ENCODE results near the gene SYT11. TPM values are rescaled to one million over a fixed set of nuclear protein-coding genes. Genes with fewer than 3 reads are reported as not detected.

Gene SYT11
- total and polyA plus RNA-seq, 9 of the 15 experiments (the other 6 are each of a cell fraction or from before 2014, with no cell fraction given) = 0.05 to 0.18 (median 0.11) TPM

- in situ Hi-C loops (cut with MboI) (no loop called here), intact Hi-C loops (cut with micrococcal nuclease) (no loop called here)
- H3K4me3 ChIP-seq = no peak overlapping the region
- no peaks in the 10 kb centered on the region for H3K27me3 ChIP-seq (ENCODE audit: control insufficient read depth in 2 of 2, insufficient read depth in 2 of 2, low read length in 2 of 2)
- H3K4me1 ChIP-seq (replicated peaks in 1 of 2; ENCODE audit: control insufficient read depth in 2 of 2, insufficient read depth in 2 of 2, low read length in 2 of 2) = no peaks in the 10 kb centered on the region
- WGBS (ENCODE audit: insufficient coverage, low coverage, missing lambda C conversion rate) = 76% methylated on average over 3 of the region's 3 CpGs
- no peaks in the 10 kb centered on the region for H3K79me2 ChIP-seq (ENCODE audit: control insufficient read depth, insufficient read depth, low read length)
- no peak for DNase-seq (ENCODE audit: extremely low read depth in 1 of 4, low spot score in 3 of 4)
- H4K20me1 ChIP-seq (replicated peaks; ENCODE audit: control insufficient read depth, insufficient read depth, low read length) = no peaks in the 10 kb centered on the region
- FAIRE-seq = no peak
- TF ChIP-seq GATAD2B (IDR thresholded peaks at IDR 0.05; ENCODE audit: borderline replicate concordance) (no peak), PHTF2 (CRISPR knock-in tag; IDR thresholded peaks at IDR 0.05) (no peak), CBX3 (IDR thresholded peaks at IDR 0.05; ENCODE audit: borderline replicate concordance in 1 of 2, low read length in 2 of 2) (no peak), ZNF589 (CRISPR knock-in tag; IDR thresholded peaks at IDR 0.05; ENCODE audit: low read depth) (no peak), MIER1 (IDR thresholded peaks at IDR 0.05; ENCODE audit: low read depth) (no peak), KHSRP (IDR thresholded peaks at IDR 0.05) (no peak)
- H3K9ac ChIP-seq (ENCODE audit: insufficient read depth in 1 of 2, low read depth in 2 of 2, low read length in 2 of 2) = no peak overlapping the region
- ATAC-seq = no peak
- H3K9me3 ChIP-seq (replicated peaks; ENCODE audit: control insufficient read depth, insufficient read depth, low read depth, low read length) = no peaks in the 10 kb centered on the region
- BruUV-seq (replicated peaks) = no TSS peak
- H2AFZ ChIP-seq (ENCODE audit: low read depth, low read length) = no peak overlapping the region
- H3K9me1 ChIP-seq (ENCODE audit: control insufficient read depth, insufficient read depth, low read length) = no peaks in the 10 kb centered on the region
- CTCF ChIA-PET (ENCODE audit: low intra/inter-chr PET ratio) = no interaction called here
- no peak overlapping the region for H3K4me2 ChIP-seq (ENCODE audit: insufficient read depth, low read length)
- peaks cover 69% of the 10 kb centered on the region for H3K36me3 ChIP-seq (ENCODE audit: control insufficient read depth, insufficient read depth, low read length)
- no peak overlapping the region for H3K27ac ChIP-seq (ENCODE audit: extremely low read depth, low read depth, low read length)
- POLR2A ChIA-PET = no interaction called here
These were observed 45.7 kb upstream of the SYT11 start for GRCh38 chr1:155813672-155814071.

DNA sequence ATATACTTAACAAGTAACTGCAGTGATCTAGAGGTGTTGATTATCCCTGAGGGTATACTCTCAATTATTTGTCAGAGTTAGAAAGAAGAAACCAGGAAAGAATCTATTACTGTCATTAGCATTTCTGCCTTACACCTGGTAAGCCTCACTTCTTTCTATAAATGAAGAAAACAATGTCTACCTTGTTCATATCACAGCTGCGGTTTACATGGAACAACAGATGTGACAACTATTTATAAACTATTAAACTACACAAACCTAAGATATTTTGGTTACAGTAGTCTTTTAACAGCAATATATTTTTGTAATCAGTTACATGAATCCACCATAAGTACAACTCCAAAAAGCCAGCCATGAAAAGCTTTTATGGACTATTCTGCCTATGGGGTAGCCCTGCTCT lies 43.0 kb upstream of the SYT11 start:
- H3K4me2 ChIP-seq (ENCODE audit: insufficient read depth, low read length) = no peak overlapping the region
- no peaks in the 10 kb centered on the region for H3K79me2 ChIP-seq (ENCODE audit: control insufficient read depth, insufficient read depth, low read length)
- ChIA-PET POLR2A (interaction anchor here (0.5 to 1.4 kb wide), 7 partner anchors 9 to 187 kb away, joined by 3 to 4 read pairs (median 4); partner anchors contain the start of gene SYT11), CTCF (ENCODE audit: low intra/inter-chr PET ratio) (no interaction called here)
- DNase-seq (ENCODE audit: extremely low read depth in 1 of 4, low spot score in 3 of 4) = no peak
- H3K9ac ChIP-seq (ENCODE audit: insufficient read depth in 1 of 2, low read depth in 2 of 2, low read length in 2 of 2) = no peak overlapping the region
- no peaks in the 10 kb centered on the region for H3K9me1 ChIP-seq (ENCODE audit: control insufficient read depth, insufficient read depth, low read length)
- TF ChIP-seq ZNF79 (CRISPR knock-in tag; IDR thresholded peaks at IDR 0.05; ENCODE audit: low read depth) (no peak), ZNF57 (CRISPR knock-in tag; IDR thresholded peaks at IDR 0.05) (no peak), SIRT6 (IDR thresholded peaks at IDR 0.05; ENCODE audit: low read depth, low read length) (no peak), HMGN3 (IDR thresholded peaks at IDR 0.05; ENCODE audit: borderline replicate concordance, extremely low read depth, insufficient read length, low read depth, low read length) (no peak), RBM39 (optimal IDR thresholded peaks at IDR 0.05; ENCODE audit: low read depth, low read length) (no peak), SRSF1 (IDR thresholded peaks at IDR 0.05; ENCODE audit: low read depth, low read length) (no peak)
- no peak overlapping the region for H2AFZ ChIP-seq (ENCODE audit: low read depth, low read length)
- H3K4me3 ChIP-seq = no peak overlapping the region
- H4K20me1 ChIP-seq (replicated peaks; ENCODE audit: control insufficient read depth, insufficient read depth, low read length) = no peaks in the 10 kb centered on the region
- H3K9me3 ChIP-seq (replicated peaks; ENCODE audit: control insufficient read depth, insufficient read depth, low read depth, low read length) = no peaks in the 10 kb centered on the region
- H3K36me3 ChIP-seq (ENCODE audit: control insufficient read depth, insufficient read depth, low read length) = peaks cover 78% of the 10 kb centered on the region
- no peaks in the 10 kb centered on the region for H3K27me3 ChIP-seq (ENCODE audit: control insufficient read depth in 2 of 2, insufficient read depth in 2 of 2, low read length in 2 of 2)
- no peak for ATAC-seq
- H3K4me1 ChIP-seq (replicated peaks in 1 of 2; ENCODE audit: control insufficient read depth in 2 of 2, insufficient read depth in 2 of 2, low read length in 2 of 2) = no peaks in the 10 kb centered on the region
- no peak for FAIRE-seq
- in situ Hi-C loops (cut with MboI) = no loop called here
- no peak overlapping the region for H3K27ac ChIP-seq (ENCODE audit: extremely low read depth, low read depth, low read length)
- no TSS peak for BruUV-seq (replicated peaks)
- intact Hi-C loops (cut with micrococcal nuclease) = no loop called here
- WGBS (ENCODE audit: insufficient coverage, low coverage, missing lambda C conversion rate) = 100% methylated on average over 1 of the region's 1 CpG
